Skeletal muscle satellite cell (primary cell): ENCODE data around the gene NAA40.

Experiments used
- H3K27me3 ChIP-seq: 2 replicates; pipeline ENCODE4 v1.7.0; 2013; ENCODE audit warnings: low read length; ENCODE audit not compliant: control insufficient read depth, insufficient read depth
- H3K36me3 ChIP-seq: 2 replicates; pipeline ENCODE4 v1.7.0; 2013; ENCODE audit warnings: mild to moderate bottlenecking, control low read depth, low read length; ENCODE audit not compliant: insufficient read depth
- H3K4me1 ChIP-seq: 2 replicates; pipeline ENCODE4 v1.7.0; 2013; ENCODE audit warnings: low read length; ENCODE audit not compliant: control insufficient read depth, insufficient read depth
- H3K4me2 ChIP-seq: 2 replicates; pipeline ENCODE4 v1.7.0; 2013; ENCODE audit warnings: mild to moderate bottlenecking, low read length
- H3K4me3 ChIP-seq: 2 replicates; pipeline ENCODE4 v1.7.0; 2013; ENCODE audit warnings: low read length
- H3K9ac ChIP-seq: 2 replicates; pipeline ENCODE4 v1.7.0; 2013; ENCODE audit warnings: mild to moderate bottlenecking, low read depth, low read length, moderate library complexity
- H3K9me3 ChIP-seq: replicated peaks from 2 replicates; pipeline ENCODE4 v1.7.0; 2013; ENCODE audit warnings: mild to moderate bottlenecking, control low read depth, low read length

NAA40 gene

DNA sequence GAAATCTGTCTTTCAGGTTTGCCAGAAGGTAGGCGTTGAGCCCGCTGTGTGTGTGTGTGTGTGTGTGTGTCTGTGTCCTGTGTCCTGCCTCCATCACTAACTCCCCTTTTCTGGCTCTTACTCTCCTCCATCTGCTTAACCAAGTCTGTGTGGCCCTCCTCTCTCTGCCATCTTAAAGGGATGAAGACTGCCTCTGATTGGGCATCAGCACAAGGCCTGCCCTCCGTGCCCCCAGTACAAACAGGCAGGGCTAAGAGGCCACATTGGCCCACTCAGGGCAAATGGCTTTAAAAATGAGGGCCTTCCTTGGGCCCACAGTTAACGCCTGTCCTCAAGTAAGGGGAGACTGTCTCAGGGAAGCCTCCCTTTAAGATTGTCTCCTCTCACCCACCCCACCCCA is 32.7 kb upstream of the NAA40 start:
- peaks cover 8% of the 10 kb centered on the region for H3K4me1 ChIP-seq
- no peaks in the 10 kb centered on the region for H3K27me3 ChIP-seq
- H3K36me3 ChIP-seq: peaks cover 37% of the 10 kb centered on the region
- H3K9ac ChIP-seq: no peak overlapping the region
- no peak overlapping the region for H3K4me2 ChIP-seq
- H3K9me3 ChIP-seq: no peaks in the 10 kb centered on the region
- no peak overlapping the region for H3K4me3 ChIP-seq

DNA sequence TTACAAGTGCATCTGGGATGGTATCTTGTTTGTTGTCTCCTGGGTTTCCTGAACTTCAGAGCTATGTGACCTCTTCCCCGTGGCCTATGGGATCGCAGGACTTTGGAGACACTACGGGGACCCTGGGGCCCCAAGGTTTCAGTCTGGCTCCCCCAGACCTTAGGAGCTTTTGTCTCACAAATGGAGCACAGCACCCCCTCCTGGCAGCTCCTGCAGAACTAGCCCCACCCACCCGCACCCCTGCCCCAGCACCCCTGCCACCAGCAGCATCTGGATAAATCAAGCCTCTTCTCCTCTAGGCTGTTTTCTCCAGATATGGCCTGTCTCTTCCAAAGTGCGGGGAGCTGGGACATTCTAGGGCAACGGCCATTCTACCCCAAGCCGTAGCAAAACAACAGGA is 32.2 kb upstream of the NAA40 start:
- Histone ChIP-seq H3K36me3 (peaks cover 36% of the 10 kb centered on the region), H3K4me1 (peaks cover 8% of the 10 kb centered on the region)

DNA sequence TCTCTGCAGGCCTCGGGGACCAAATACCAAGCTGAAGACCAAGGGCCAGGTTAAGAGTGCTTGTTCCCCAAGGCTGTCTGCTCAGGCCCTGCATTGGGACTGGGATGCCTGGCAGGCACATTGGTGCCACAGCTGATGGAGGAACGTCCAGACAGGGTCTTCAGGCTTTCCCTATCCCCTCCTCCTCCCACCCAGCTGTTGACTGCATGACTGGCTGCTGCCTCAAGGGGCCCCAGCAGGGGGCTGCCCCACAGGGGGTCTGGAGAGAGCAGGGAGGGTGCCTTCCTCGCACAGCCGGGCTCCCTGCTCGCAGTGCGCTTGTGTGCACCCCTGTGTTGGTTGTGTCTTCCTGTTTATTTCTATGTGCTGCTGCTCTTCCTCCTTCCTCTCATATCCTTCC is 31.7 kb upstream of the NAA40 start:
- no peak overlapping the region for H3K9ac ChIP-seq
- H3K4me1 ChIP-seq: peaks cover 8% of the 10 kb centered on the region
- no peak overlapping the region for H3K4me3 ChIP-seq
- no peak overlapping the region for H3K4me2 ChIP-seq
- peaks cover 36% of the 10 kb centered on the region for H3K36me3 ChIP-seq
- H3K27me3 ChIP-seq: no peaks in the 10 kb centered on the region
- no peaks in the 10 kb centered on the region for H3K9me3 ChIP-seq

More for the DNA sequence above, 32.2 kb upstream of the NAA40 start:
- no peaks in the 10 kb centered on the region for H3K9me3 ChIP-seq
- H3K4me2 ChIP-seq: no peak overlapping the region
- H3K9ac ChIP-seq: no peak overlapping the region
- H3K4me3 ChIP-seq: no peak overlapping the region
- no peaks in the 10 kb centered on the region for H3K27me3 ChIP-seq

DNA sequence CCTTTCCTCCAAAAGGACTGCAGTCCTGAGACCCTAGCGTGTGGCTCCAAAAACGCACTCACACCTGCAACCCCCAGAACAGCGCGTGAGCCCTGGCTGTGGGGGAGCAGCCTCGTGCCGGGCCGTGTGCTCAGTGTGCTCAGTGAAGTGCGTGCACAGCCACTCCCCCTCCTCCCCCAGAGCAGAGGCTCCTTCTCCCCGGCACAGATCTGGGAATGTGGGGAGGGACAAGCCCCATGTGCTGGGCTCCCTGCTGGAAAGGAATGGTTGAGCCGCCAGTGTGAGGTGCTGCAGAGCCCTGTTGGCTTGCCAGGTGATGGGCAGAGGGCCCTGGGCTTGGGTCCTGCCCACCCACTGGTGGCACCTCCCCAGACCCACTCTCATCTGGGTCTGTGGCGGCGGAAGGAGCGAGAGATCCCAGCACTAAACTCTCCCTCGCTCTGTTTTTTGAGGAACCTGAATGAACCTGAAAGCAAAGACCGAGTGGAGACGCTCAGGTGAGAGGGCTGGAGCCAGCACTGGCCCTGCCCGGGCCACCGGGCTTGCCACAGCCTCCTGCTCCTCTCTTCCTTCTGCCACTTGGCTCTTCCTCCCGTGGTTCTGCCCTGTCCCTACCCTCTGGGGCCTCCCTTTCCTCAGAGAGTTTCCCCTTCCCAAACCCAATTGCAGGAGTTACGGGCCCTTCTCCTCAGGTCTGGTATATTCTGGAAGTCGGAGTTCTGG is 30.8 kb upstream of the NAA40 start:
- Histone ChIP-seq H3K4me1 (peaks cover 8% of the 10 kb centered on the region), H3K9me3 (no peaks in the 10 kb centered on the region), H3K4me3 (no peak overlapping the region), H3K36me3 (peaks cover 29% of the 10 kb centered on the region), H3K27me3 (no peaks in the 10 kb centered on the region), H3K4me2 (no peak overlapping the region), H3K9ac (no peak overlapping the region)

DNA sequence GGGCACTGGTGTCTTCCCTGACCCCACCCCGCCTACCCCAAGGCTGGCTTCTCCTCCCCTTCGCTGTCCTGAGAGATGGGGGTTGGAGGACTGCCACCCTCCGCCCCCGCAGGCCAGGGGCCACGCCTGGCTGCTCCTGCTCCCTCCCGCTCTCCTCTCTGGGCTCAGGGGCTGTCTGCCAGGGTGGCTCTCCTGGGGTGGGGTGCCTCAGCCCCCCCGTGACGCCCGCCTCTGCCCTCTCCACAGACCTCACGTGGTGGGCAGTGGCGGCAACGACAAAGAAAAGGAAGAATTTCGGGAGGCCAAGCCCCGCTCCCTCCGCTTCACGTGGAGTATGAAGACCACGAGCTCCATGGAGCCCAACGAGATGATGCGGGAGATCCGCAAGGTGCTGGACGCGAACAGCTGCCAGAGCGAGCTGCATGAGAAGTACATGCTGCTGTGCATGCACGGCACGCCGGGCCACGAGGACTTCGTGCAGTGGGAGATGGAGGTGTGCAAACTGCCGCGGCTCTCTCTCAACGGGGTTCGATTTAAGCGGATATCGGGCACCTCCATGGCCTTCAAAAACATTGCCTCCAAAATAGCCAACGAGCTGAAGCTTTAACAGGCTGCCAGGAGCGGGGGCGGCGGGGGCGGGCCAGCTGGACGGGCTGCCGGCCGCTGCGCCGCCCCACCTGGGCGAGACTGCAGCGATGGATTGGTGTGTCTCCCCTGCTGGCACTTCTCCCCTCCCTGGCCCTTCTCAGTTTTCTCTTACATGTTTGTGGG is 30.0 kb upstream of the NAA40 start:
- Histone ChIP-seq H3K9ac (no peak overlapping the region), H3K27me3 (no peaks in the 10 kb centered on the region), H3K36me3 (peaks cover 21% of the 10 kb centered on the region), H3K9me3 (no peaks in the 10 kb centered on the region), H3K4me2 (no peak overlapping the region), H3K4me1 (peaks cover 8% of the 10 kb centered on the region), H3K4me3 (no peak overlapping the region)

DNA sequence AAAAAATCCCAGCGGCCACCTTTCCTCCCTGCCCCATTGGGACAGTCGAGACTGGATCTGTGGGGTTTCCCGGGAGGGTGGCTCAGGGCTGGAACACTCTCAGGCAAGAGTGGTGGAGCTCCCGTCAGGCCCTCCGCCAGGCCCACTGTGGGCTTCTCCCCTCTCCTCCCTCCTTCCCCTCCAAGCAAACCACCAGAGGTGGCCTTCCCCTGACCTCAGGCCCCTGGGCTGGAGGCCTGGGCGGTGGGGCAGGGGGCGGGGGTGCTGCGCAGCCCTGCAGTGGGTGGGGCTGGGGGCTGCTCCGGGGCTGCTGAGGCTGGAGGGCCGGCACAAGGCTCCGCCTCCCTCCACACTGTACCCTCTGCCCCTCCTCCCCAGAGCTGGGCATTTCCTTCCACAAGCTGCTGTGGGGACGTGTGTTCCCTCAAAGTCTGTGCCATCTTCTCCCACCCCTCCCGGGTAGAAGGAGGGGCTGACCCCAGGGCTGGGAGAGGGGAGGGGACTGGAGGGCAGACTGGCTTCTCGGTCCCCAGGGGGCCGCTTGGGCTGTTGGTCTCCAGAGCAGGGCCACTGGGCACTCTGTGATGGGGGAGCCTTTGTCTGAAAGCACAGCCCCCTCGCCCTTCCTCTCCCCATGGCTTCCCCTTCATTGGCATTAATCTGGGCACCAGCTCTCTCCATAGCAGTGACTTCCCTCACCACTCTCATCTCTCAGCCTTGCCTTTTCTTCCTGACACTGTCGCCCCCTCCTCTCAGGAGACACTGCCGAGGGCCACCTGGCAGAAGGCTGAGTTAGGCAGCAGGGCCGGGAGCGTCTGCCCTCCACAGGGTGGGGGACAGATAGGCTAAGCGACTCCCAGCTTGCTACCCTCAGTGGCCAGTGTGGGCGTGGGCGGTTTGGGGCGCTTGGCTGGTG is 29.0 kb upstream of the NAA40 start:
- no peaks in the 10 kb centered on the region for H3K9me3 ChIP-seq
- no peak overlapping the region for H3K9ac ChIP-seq
- H3K4me3 ChIP-seq: no peak overlapping the region
- H3K27me3 ChIP-seq: no peaks in the 10 kb centered on the region
- no peak overlapping the region for H3K4me2 ChIP-seq
- H3K36me3 ChIP-seq: peaks cover 12% of the 10 kb centered on the region
- H3K4me1 ChIP-seq: peaks cover 8% of the 10 kb centered on the region

DNA sequence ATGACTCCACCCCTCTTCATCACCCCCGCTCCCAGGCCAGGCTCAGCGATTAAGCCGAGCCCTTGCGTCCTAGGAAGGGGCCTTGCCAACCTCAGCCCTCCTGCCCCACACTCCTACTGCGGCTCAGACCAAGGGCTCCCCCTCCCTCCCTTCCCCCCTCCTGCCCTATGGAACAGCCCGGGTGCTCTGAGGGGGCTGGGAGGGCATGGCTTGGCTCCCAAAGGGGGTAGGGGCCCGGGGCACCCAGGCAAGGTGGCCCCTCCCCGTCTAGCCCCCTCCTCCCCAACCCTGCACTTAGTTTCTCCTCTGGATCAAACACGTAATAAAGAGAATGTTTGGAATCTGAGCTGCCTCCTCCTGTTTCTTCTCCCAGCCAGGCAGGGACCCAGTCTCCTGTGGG is 28.1 kb upstream of the NAA40 start:
- Histone ChIP-seq H3K9me3 (no peaks in the 10 kb centered on the region), H3K4me3 (no peak overlapping the region), H3K4me2 (no peak overlapping the region), H3K27me3 (no peaks in the 10 kb centered on the region), H3K9ac (no peak overlapping the region), H3K4me1 (peaks cover 8% of the 10 kb centered on the region), H3K36me3 (peaks cover 8% of the 10 kb centered on the region)

DNA sequence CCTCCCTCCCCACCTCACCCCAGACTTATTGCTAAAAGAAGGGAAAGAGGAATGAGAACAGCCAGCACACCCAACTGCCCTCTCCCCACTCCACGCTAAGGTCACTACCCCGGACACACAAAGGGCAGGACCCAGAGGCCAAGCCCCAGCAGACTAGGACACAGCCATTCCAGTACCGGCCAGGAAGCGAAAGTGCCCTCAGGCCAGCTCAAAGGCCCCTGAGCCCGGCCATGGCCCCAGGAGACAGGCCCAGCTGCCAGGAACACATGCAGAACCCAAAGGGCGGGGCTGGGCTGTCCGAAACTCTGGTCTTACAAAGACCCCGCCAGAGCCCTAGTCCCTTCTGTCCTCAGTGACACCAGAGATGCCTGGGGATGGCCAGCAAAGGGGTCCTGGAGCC is 27.4 kb upstream of the NAA40 start:
- Histone ChIP-seq H3K4me1 (peaks cover 11% of the 10 kb centered on the region), H3K4me2 (no peak overlapping the region), H3K4me3 (no peak overlapping the region), H3K9me3 (no peaks in the 10 kb centered on the region), H3K9ac (no peak overlapping the region), H3K36me3 (peaks cover 8% of the 10 kb centered on the region), H3K27me3 (peaks cover under 1% of the 10 kb centered on the region)

DNA sequence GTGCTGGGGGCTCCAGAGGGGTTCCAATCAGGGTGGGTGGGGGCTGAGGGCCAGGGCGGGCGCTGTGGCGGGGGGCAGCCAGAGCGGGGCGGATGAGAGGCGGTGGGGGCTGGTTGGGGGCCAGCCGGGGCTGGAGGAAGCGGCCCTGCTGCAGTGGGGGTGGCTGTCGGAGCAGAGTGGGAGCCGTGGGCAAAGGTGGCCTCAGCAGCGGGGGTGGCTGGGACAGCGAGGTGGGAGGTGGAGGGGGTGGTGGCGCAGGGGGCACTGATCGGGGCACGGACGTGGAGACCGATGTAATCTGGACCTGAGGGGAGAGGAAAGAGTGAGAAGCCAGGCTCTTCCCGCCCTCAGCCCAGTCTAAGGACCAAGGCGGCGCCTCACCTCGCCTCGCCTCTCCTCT is 26.9 kb upstream of the NAA40 start:
- Histone ChIP-seq H3K4me2 (no peak overlapping the region), H3K27me3 (peaks cover 3% of the 10 kb centered on the region), H3K4me3 (no peak overlapping the region), H3K9me3 (no peaks in the 10 kb centered on the region), H3K36me3 (peaks cover 8% of the 10 kb centered on the region), H3K9ac (no peak overlapping the region), H3K4me1 (peaks cover 14% of the 10 kb centered on the region)

DNA sequence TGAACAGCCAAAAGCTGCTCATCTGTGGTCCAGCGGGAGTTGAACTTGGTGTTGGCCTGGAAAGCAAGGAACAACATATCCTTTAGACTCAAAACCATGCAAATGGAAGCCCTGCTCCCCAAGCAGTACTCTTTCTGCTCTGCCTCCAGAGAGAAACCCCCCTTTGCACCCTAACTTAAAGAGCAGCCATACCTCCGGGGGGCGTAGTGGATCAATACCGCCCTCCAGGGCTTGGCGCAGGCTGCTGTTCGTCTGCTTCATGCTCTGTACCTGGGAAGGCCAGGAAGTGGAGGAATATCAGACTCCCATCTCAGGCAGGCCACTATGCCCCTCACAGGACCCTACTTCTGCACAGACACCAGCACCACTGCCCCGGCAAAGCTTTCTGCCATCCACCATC is 26.1 kb upstream of the NAA40 start:
- Histone ChIP-seq H3K9ac (no peak overlapping the region), H3K9me3 (no peaks in the 10 kb centered on the region), H3K4me1 (peaks cover 19% of the 10 kb centered on the region), H3K36me3 (peaks cover 8% of the 10 kb centered on the region), H3K4me3 (no peak overlapping the region), H3K27me3 (peaks cover 3% of the 10 kb centered on the region), H3K4me2 (no peak overlapping the region)
